ENCODE measurements around the gene RBBP7.

RBBP7 gene

DNA sequence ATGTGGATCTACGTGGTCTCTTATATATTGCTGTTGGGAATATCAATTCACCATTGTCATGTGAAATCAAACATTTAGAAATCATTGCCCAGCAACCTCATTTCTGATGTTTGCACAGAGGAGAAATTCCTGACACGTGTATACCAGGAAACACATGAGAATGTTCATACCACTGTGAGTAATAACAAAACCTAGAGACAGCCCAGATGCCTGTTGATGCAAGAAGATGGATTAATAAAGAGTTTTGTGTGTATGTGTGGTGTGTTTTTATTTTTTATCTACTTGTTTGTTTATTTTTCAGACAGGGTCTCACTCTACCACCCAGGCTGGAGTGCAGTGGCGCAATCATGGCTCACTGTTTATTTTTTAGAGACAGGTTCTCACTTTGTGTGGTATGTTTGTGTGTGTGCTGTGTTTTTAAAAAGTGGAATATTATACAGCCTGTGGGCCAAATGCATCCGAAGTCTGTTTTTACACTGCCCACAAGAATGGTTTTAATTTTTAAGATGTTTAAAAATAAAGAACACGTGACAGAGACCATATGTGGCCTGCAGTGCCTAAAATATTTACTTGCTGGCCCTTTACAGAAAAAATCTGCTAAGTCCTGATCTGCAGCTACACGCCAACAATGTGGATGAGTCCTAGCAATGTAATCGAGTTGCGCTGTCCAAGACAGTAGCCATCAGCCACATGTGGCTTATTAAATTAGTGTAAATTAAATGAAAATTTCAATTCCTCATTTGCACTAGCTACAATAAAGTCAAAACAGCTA lies 44.7 kb downstream of the RBBP7 start:
- DNase-seq = no peak

DNA sequence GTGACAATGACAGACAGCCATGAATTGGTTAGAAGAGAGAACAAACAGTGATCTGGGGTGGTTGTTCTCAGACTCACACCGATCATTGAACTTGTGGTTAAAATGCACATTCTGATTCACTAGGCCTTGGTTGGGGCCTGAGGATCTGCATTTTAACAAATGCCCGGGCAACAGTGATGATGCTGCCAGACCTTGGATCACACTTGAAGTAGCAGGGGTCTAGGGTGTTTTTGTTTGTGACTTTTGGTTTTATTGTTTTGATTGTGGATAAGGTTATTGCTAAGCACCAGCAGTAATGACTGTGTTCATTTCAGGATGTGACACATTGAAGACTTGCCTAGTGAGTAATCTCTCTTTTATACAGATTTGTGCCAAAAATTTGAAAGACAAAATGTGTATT lies 47.4 kb downstream of the RBBP7 start:
- DNase-seq = no peak

DNA sequence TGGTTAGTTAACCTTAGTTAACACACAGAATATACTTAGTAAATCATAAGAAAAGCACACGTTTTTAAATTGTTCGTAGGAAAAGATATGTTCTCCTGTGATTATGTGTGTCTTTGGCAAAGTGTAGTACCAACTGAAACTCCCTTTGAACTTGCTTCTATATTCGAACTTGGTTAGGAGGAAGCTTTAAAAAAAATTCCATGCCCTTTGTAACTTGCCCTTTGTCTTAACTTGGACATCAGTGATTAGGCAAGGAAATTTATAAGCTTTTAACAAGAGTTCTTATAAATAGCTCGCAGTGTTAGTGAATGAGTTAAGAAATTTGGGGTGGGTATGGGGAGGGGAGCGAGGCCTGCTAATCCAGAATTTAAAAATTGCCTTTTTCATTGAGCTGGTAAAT lies 50.5 kb downstream of the RBBP7 start:
- no peak for DNase-seq

DNA sequence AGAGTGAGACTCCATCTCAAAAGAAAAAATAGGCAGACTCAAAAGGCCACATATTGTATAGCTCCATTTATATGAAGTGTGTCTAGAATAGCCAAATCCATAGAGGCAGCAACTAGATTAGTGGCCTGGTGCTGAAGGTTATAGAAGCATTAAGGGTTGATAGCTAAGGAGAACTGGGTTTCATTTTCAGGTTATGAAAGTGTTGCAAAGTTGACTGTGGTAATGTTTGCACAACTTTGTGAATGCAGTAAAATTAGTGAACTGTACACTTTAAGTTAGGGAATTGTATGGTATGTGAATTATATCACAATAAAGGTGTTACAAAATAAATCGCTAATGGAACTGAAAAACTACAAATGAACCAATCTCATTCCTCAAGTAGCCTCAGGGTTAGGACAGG lies 55.6 kb downstream of the RBBP7 start:
- DNase-seq = no peak

DNA sequence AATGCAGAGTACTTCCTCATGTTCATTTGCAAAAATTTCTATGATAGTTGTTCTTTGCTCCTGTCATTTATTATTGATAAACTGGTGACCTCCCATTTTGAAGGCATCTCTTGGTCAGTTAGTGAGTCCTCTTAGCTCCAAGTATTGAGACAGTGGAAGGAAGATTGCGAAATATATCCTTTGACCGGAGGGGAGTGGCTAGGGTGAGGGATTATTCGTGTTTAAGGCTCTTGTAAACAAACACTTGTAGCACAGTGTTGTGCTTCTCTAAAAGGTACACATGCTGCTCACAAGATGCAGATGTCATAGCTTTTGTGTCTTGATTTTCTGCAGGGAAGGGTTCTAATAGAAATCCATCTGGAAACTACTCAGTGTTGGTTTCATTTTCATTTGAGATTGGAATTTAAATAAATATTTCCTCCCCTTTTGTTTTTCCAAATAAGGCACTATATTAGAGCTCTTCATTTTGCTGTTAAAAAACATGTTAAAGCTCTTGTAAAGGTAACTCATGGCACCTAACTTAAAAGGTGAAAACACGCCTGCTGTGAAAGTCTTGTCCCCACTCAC lies 62.1 kb downstream of the RBBP7 start:
- no peak for DNase-seq

DNA sequence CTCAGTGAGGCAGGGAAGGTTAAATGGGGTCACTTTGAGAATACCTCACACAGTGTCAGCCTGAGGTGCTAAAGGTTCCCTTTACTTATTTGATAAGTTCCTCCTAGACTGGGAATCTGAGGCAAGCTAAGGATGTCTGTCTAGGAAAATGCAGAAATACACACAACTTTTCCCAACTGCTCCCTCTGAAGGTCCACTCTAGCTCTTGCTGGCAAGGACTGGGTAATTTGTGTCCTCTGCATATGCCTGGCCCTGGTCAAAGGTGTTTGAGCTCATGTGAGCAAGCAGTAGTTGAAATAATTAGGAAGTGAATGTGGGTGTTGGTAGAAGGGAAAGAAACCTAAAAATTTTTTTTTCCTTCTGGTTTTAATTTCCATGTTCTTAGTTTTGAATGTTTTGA lies 62.6 kb downstream of the RBBP7 start:
- DNase-seq = no peak

DNA sequence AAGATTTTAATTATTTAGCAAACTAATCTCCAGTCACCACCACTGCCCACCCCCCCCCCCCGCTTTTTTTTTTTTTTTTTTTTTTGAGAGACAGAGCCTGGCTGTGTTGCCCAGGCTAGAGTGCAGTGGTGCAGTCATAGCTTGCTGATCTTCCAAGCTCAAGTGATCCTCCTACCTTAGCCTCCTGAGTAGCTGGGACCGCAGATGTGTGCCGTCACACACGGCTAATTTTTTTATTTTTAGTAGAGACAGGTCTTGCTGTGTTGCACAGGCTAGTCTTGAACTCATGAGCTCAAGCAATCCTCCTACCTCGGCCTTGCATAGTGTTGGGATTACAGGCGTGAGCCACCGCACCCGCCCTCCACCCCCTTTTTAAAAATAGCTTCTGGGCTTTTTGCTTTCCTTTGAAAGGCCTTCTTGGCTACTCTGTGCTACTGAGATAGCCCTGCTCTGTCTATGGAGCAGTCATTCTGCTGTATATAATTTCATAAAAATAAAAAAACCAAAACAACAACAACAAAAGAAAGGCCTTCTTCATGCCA lies 65.2 kb downstream of the RBBP7 start:
- DNase-seq = no peak

DNA sequence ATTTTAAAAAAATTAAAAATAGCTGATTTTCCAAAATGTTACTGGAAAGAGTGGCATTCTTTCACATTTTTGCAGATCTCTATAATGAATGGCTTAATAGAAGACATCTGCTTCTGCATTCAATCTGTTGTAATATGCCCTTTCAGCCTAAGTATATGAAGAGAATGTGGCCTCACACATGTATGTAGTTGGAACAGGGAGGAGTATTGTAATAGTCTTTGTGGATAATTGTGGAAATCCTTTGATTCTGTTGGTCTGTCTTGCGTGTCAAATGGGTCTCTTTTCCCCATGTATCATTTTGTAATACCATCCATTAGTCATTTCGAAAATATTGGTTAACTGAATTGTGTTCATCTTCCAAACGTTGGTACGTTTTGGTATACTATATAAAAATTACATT lies 72.3 kb downstream of the RBBP7 start:
- DNase-seq = no peak

DNA sequence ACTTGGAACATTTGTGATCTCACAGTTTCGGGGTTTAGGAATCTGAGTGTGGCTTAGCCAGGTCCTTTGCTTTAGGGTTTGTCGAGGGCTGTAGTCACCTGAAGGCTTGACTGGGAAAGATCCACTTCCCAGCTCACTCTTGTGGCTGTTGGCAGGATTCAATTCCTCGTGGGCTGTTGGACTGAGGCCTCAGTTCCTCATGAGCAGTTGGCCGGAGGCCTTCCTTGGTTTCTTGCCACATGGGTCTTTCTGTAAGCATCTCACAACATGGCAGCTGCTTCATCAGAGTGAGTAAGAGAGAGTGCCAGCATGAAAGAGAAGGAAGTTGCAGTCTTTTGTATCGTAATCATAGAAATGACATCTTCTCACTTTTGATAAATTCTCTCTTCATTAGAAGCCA lies 72.8 kb downstream of the RBBP7 start:
- peak in 1 of 2 donors; percentile 1 for DNase-seq

DNA sequence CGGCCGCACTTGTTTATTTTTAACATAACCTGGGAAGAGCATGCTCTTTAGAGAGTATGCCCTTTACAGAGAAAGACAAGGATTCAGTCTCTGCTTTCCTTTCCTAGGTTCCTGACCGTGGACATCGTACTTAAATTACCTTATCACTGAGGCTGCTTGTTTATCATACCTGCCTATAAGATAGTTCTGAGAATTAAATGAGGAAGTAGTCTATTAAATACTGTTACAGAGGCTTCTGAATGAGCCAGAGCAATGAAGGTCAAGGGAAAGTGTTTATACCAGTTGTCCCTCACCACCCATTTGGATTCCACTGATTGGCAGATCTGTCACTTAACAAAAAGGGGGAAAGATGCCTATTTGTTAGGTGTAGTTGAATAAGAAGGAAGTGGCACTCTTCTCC lies 73.9 kb downstream of the RBBP7 start:
- DNase-seq = no peak

Data from hippocampal formation (tissue), 2 donors.